Head of caudate nucleus (tissue), 42 donors: Measurements from ENCODE around the gene SLC17A5.
"Not testable (repeated sequence)": the region's sequence is repeated elsewhere in the genome, so short reads cannot be mapped to it uniquely, and the experiment has no call there.

ENCODE experiments used
- DNase-seq, 42 donors: peaks; one replicate each; pipeline versions ENCODE4 v3.0.0 to v3.0.0-alpha.2; 2020 to 2021; ENCODE audit warnings: mixed read lengths in 7 of 42
- intact Hi-C: fragments of 100-400 bp; cut with DNase I; formaldehyde crosslinking; loops from one replicate; pipeline ENCODE4 v1.15.0; 2022

SLC17A5 gene

GRCh38 chr6:73653571-73654424 is at the start of gene SLC17A5:
SLC17A5 (minus strand) TSS chr6:73653992; CDS start chr6:73653886, 106 bp downstream.
- DNase-seq = peak; percentile 86 to 98 (median 94)
- intact Hi-C loops = loop anchor here (5.0 kb wide), 2 partner anchors 136 to 1634 kb away; no protein-coding TSS in a partner anchor

- intact Hi-C loops = no loop called here
- DNase-seq = no peak
Measured at GRCh38 chr6:73703466-73703865, 49.7 kb upstream of the SLC17A5 start.

- no peak for DNase-seq
- intact Hi-C loops = no loop called here
Measured at GRCh38 chr6:73702444-73702843, 48.7 kb upstream of the SLC17A5 start.

- intact Hi-C loops = no loop called here
Measured at GRCh38 chr6:73699676-73700459, 46.1 kb upstream of the SLC17A5 start.

GRCh38 chr6:73696966-73697655 is 43.3 kb upstream of the SLC17A5 start:
- intact Hi-C loops = no loop called here
- DNase-seq = no peak

More at GRCh38 chr6:73699676-73700459, 46.1 kb upstream of the SLC17A5 start:
- DNase-seq = no peak

- intact Hi-C loops = no loop called here
- peak in 38 of 42 donors; percentile 4 to 64 (median 38) for DNase-seq
Measured at GRCh38 chr6:73695619-73696421, 42.0 kb upstream of the SLC17A5 start, which contains the start of gene CD109. CD109 (plus strand) TSS chr6:73696203; CDS start chr6:73696216, 13 bp downstream.

GRCh38 chr6:73694711-73695411 is 41.1 kb upstream of the SLC17A5 start:
- peak in 33 of 42 donors; percentile 5 to 73 (median 31) for DNase-seq
- intact Hi-C loops = no loop called here

GRCh38 chr6:73691512-73691911 is 37.7 kb upstream of the SLC17A5 start:
- DNase-seq = no peak
- intact Hi-C loops = no loop called here

GRCh38 chr6:73690056-73690455 is 36.3 kb upstream of the SLC17A5 start:
- intact Hi-C loops = no loop called here

GRCh38 chr6:73688351-73688750 is 34.6 kb upstream of the SLC17A5 start:
- intact Hi-C loops = no loop called here
- DNase-seq = no peak

More at GRCh38 chr6:73690056-73690455, 36.3 kb upstream of the SLC17A5 start:
- no peak for DNase-seq

- DNase-seq, intact Hi-C loops: not testable (repeated sequence)
Measured at GRCh38 chr6:73683574-73683973, 29.8 kb upstream of the SLC17A5 start.

GRCh38 chr6:73680289-73680918 is 26.6 kb upstream of the SLC17A5 start:
- DNase-seq = no peak
- intact Hi-C loops = no loop called here

GRCh38 chr6:73679846-73680245 is 26.1 kb upstream of the SLC17A5 start:
- intact Hi-C loops = loop anchor here (10.0 kb wide), 1 partner anchor 55 kb away; no protein-coding TSS in a partner anchor
- DNase-seq = not testable (repeated sequence)

GRCh38 chr6:73679009-73679408 is 25.2 kb upstream of the SLC17A5 start:
- intact Hi-C loops = loop anchor here (10.0 kb wide), 1 partner anchor 56 kb away; no protein-coding TSS in a partner anchor

GRCh38 chr6:73675466-73676098 is 21.8 kb upstream of the SLC17A5 start:
- intact Hi-C loops = loop anchor here (10.0 kb wide), 1 partner anchor 59 kb away; no protein-coding TSS in a partner anchor
- peak; percentile 24 to 93 (median 77) for DNase-seq

More at GRCh38 chr6:73679009-73679408, 25.2 kb upstream of the SLC17A5 start:
- DNase-seq = no peak

- intact Hi-C loops = loop anchor here (10.0 kb wide), 1 partner anchor 63 kb away; no protein-coding TSS in a partner anchor
- DNase-seq = no peak
Measured at GRCh38 chr6:73671911-73672685, 18.3 kb upstream of the SLC17A5 start.
